IMR-90 (cell line): ENCODE data around the gene TNN.

Experiments
- BHLHE40 ChIP-seq: fragments of 150-350 bp; IDR thresholded peaks from 2 replicates; pipeline ENCODE4 v1.6.1; 2016; ENCODE audit warnings: mild to moderate bottlenecking, low read depth, low read length
- CEBPB ChIP-seq: IDR thresholded peaks from 2 replicates; pipeline ENCODE4 v1.6.1; 2012; ENCODE audit warnings: low read depth, low read length, improper control_type of control experiment
- CHD1 ChIP-seq: IDR thresholded peaks from 2 replicates; pipeline ENCODE4 v1.6.1; 2012; ENCODE audit warnings: low read depth, low read length, improper control_type of control experiment
- CTCF ChIP-seq: conservative IDR thresholded peaks from 2 replicates; pipeline ENCODE4 v1.5.1; 2012; ENCODE audit warnings: mild to moderate bottlenecking, low read depth, low read length, improper control_type of control experiment
- MAFK ChIP-seq: IDR thresholded peaks from 2 replicates; pipeline ENCODE4 v1.6.1; 2012; ENCODE audit warnings: low read depth, low read length, improper control_type of control experiment
- MXI1 ChIP-seq: IDR thresholded peaks from 2 replicates; pipeline ENCODE4 v1.6.1; 2012; ENCODE audit warnings: low read depth, mild to moderate bottlenecking, low read length, moderate library complexity, borderline replicate concordance
- POLR2A ChIP-seq: IDR thresholded peaks from 2 replicates; pipeline ENCODE4 v1.6.1; 2012; ENCODE audit warnings: mild to moderate bottlenecking, low read depth, low read length
- RCOR1 ChIP-seq: IDR thresholded peaks from 2 replicates; pipeline ENCODE4 v1.6.1; 2012; ENCODE audit warnings: mild to moderate bottlenecking, low read length, improper control_type of control experiment; ENCODE audit not compliant: insufficient replicate concordance
- RFX5 ChIP-seq: IDR thresholded peaks from 2 replicates; pipeline ENCODE4 v1.8.0; 2012; ENCODE audit warnings: low read depth, mild to moderate bottlenecking, low read length, moderate library complexity
- SMC3 ChIP-seq: fragments of 150-350 bp; IDR thresholded peaks from 2 replicates; pipeline ENCODE4 v1.6.1; 2016; ENCODE audit warnings: low read depth, mild to moderate bottlenecking, antibody characterized with exemption, low read length, moderate library complexity

GRCh38 chr1:175089136-175089718 is 21.6 kb downstream of the TNN start:
- no peak for TF ChIP-seq MAFK
- TF ChIP-seq CTCF, result no peak
- TF ChIP-seq POLR2A, result no peak
- TF ChIP-seq SMC3, result no peak
- no peak for TF ChIP-seq BHLHE40
- no peak for TF ChIP-seq CHD1
- TF ChIP-seq MXI1, result no peak
- TF ChIP-seq RCOR1, result no peak
- no peak for TF ChIP-seq RFX5
- TF ChIP-seq CEBPB, result no peak
